Suprapubic skin (tissue), 4 donors: ENCODE data around the gene STKLD1.

ENCODE experiments used
- CTCF ChIP-seq, 2 donors: fragments of 200-600 bp in 1 of 2; fragments of 450-650 bp in 1 of 2; sonication (generic) in 1 of 2; IDR thresholded peaks; one replicate each; pipeline ENCODE4 v1.5.1; 2016 to 2019; ENCODE audit warnings: antibody characterized with exemption in 2 of 2, mild to moderate bottlenecking in 1 of 2, moderate library complexity in 1 of 2
- EP300 ChIP-seq: sonication (generic); formaldehyde crosslinking; IDR thresholded peaks from one replicate; pipeline ENCODE4 v1.6.1; 2017; ENCODE audit warnings: antibody characterized with exemption
- POLR2A ChIP-seq, 2 donors: fragments of 450-650 bp; IDR thresholded peaks; one replicate each; pipeline ENCODE4 v1.6.1; 2017; ENCODE audit warnings: antibody characterized with exemption in 2 of 2, mild to moderate bottlenecking in 2 of 2, moderate library complexity in 2 of 2
- POLR2AphosphoS5 ChIP-seq, 3 donors: sonication (generic); formaldehyde crosslinking; IDR thresholded peaks; one replicate each; pipeline ENCODE4 v1.6.1; 2017; ENCODE audit warnings: antibody characterized with exemption in 3 of 3

- no peak for TF ChIP-seq POLR2A (IDR thresholded peaks at IDR 0.05)
- TF ChIP-seq CTCF (IDR thresholded peaks at IDR 0.05) = peak in 1 of 2 donors; percentile 17
- no peak for TF ChIP-seq POLR2AphosphoS5 (IDR thresholded peaks at IDR 0.05)
- TF ChIP-seq EP300 = no peak
Observed at GRCh38 chr9:133351908-133352634, 24.1 kb upstream of the STKLD1 start.
